Breast epithelium (tissue), 3 donors: ENCODE measurements around the gene HMCN1.

Experiments used
- CTCF ChIP-seq, 3 donors: fragments of 450-650 bp; IDR thresholded peaks; one replicate each; pipeline ENCODE4 v1.5.1; 2016 to 2017; ENCODE audit warnings: antibody characterized with exemption in 3 of 3, mild to moderate bottlenecking in 3 of 3, moderate library complexity in 3 of 3
- POLR2A ChIP-seq: fragments of 450-650 bp; IDR thresholded peaks from one replicate; pipeline ENCODE4 v1.6.1; 2016; ENCODE audit warnings: antibody characterized with exemption, mild to moderate bottlenecking, moderate library complexity
- POLR2AphosphoS5 ChIP-seq, 3 donors: sonication (generic); formaldehyde crosslinking; IDR thresholded peaks; one replicate each; pipeline ENCODE4 v1.6.1; 2017; ENCODE audit warnings: antibody characterized with exemption in 3 of 3

GRCh38 chr1:186076006-186076405 is 341.8 kb downstream of the HMCN1 start:
- no peak for TF ChIP-seq CTCF (IDR thresholded peaks at IDR 0.05)
- TF ChIP-seq POLR2AphosphoS5 (IDR thresholded peaks at IDR 0.05) = no peak
- TF ChIP-seq POLR2A = no peak
